Upper lobe of left lung (tissue), 4 donors: Measurements from ENCODE around the gene ZSCAN5C.

Source experiments
- CTCF ChIP-seq, 6 experiments: fragments of 450-650 bp in 4 of 6; fragments of 200-600 bp in 2 of 6; sonication (generic) in 2 of 6; IDR thresholded peaks; one replicate each; pipeline ENCODE4 v1.5.1; 2016 to 2019; ENCODE audit warnings: antibody characterized with exemption in 6 of 6
- EP300 ChIP-seq, 4 donors: sonication (generic); formaldehyde crosslinking; IDR thresholded peaks; one replicate each; pipeline ENCODE4 v1.5.1; 2017; ENCODE audit warnings: antibody characterized with exemption in 4 of 4, control low read depth in 2 of 4
- POLR2AphosphoS5 ChIP-seq, 2 donors: sonication (generic); formaldehyde crosslinking; IDR thresholded peaks; one replicate each; pipeline ENCODE4 v1.5.1; 2017; ENCODE audit warnings: antibody characterized with exemption in 2 of 2

DNA sequence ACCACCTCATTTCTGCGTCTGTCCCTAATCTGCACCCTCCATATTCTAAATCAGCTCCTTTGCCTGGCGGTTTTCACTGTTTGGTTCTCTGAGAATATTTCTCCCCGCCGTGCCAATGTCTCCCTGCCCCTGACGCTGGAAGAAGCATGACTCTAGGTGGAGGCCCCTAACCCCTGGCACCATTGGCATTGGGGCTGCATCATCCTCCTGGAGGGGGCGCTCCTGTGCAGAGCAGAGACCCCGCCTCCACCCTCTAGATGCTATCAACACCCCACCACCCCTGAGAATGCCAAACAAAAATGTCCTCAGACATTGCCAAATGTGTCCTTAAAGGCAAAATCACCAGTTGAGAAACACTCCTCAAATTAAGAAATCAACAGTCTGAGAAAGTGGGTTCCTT is 11.0 kb upstream of the ZSCAN5C start:
- TF ChIP-seq POLR2AphosphoS5 (IDR thresholded peaks at IDR 0.05) = no peak
- no peak for TF ChIP-seq CTCF (IDR thresholded peaks at IDR 0.05)
- no peak for TF ChIP-seq EP300 (IDR thresholded peaks at IDR 0.05)
